ENCODE data around the gene ZBTB40.

- TF ChIP-seq CTCF (IDR thresholded peaks at IDR 0.05; ENCODE audit: low read depth, low read length, missing input control), result no peak
- TF ChIP-seq, protein P1, sequence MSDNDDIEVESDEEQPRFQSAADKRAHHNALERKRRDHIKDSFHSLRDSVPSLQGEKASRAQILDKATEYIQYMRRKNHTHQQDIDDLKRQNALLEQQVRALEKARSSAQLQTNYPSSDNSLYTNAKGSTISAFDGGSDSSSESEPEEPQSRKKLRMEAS (IDR thresholded peaks at IDR 0.05), result no peak
- no peak for TF ChIP-seq RAD21 (IDR thresholded peaks at IDR 0.05)
- no peak for TF ChIP-seq RXRA (IDR thresholded peaks at IDR 0.05)
- TF ChIP-seq TAF1 (conservative IDR thresholded peaks at IDR 0.05), result no peak
- TF ChIP-seq HNF4G (IDR thresholded peaks at IDR 0.05), result no peak
Measured at GRCh38 chr1:22529901-22530621, 78.4 kb downstream of the ZBTB40 start.
